Naive thymus-derived CD8-positive, alpha-beta T cell (primary cell): ENCODE measurements around the gene CRYM. TPM values are rescaled to one million over a fixed set of nuclear protein-coding genes. Genes with fewer than 3 reads are reported as not detected.
"Not testable (repeated sequence)": the region's sequence is repeated elsewhere in the genome, so short reads cannot be mapped to it uniquely, and the experiment has no call there.

Experiments used
- ATAC-seq, 2 donors: fragments of 150-1000 bp; cut with Tn5 transposase in 1 of 2; sonication (Bioruptor Pico), chemical (Tn5 transposase) in 1 of 2; 1 replicate in 1 of 2; 2 replicates in 1 of 2; pipeline ENCODE4 v1.10.0; 2021; ENCODE audit warnings: mild to moderate bottlenecking in 2 of 2, moderate library complexity in 2 of 2
- POLR2A ChIA-PET: fragments of 350-600 bp; sonication (Branson Sonifier 250); formaldehyde crosslinking; loops from one replicate; lab custom pipeline; 2021; ENCODE audit warnings: antibody characterized with exemption; lab: Charles Lee
- DNase-seq, 10 donors: peaks; one replicate each; pipeline versions ENCODE4 v3.0.0 to v3.0.0-alpha.2; 2020 to 2022
- H3K27ac Mint-ChIP-seq, 10 donors: one replicate each; pipeline ENCODE4 v1.8.0; 2020 to 2022; ENCODE audit warnings: mild to moderate bottlenecking in 10 of 10, mixed read lengths in 10 of 10, moderate library complexity in 4 of 10, inconsistent platforms in 1 of 10
- H3K27me3 Mint-ChIP-seq, 5 donors: one replicate each; pipeline ENCODE4 v1.8.0; 2021 to 2022; ENCODE audit warnings: mixed read lengths in 5 of 5
- H3K36me3 Mint-ChIP-seq, 3 donors: one replicate each; pipeline ENCODE4 v1.8.0; 2020 to 2022; ENCODE audit warnings: mixed read lengths in 3 of 3, mild to moderate bottlenecking in 2 of 3, inconsistent platforms in 1 of 3
- H3K4me1 Mint-ChIP-seq, 4 donors: one replicate each; pipeline ENCODE4 v1.8.0; 2021 to 2022; ENCODE audit warnings: mixed read lengths in 4 of 4
- H3K4me3 Mint-ChIP-seq, 10 donors: one replicate each; pipeline ENCODE4 v1.8.0; 2020 to 2022; ENCODE audit warnings: mild to moderate bottlenecking in 10 of 10, mixed read lengths in 10 of 10, moderate library complexity in 6 of 10, inconsistent platforms in 1 of 10
- H3K9me3 Mint-ChIP-seq, 9 donors: one replicate each; pipeline ENCODE4 v1.8.0; 2020 to 2022; ENCODE audit warnings: mixed read lengths in 9 of 9, mild to moderate bottlenecking in 3 of 9, inconsistent platforms in 1 of 9, moderate library complexity in 1 of 9
- polyA plus RNA-seq, 3 donors: library from polyadenylated mRNA; unstranded; fragments of 300-500 nt; fragmentation: Illumina TruSeq; gene quantifications; one replicate each; pipeline ENCODE4 v1.2.3, GENCODE V29; 2021
- total RNA-seq, 8 experiments: library from RNA in 2 of 8; stranded (reverse) in 2 of 8; gene quantifications; one replicate each; pipeline ENCODE4 v1.2.3 and lab custom pipeline; 2021 to 2026

Gene CRYM
- total and polyA plus RNA-seq, 5 experiments from 2014 or later = not detected

- H3K27me3 Mint-ChIP-seq = peaks cover 47 to 61% (median 55%) of the 10 kb centered on the region in 5 donors
- ATAC-seq (no peak), DNase-seq (no peak)
- no peaks in the 10 kb centered on the region for H3K36me3 Mint-ChIP-seq
- H3K9me3 Mint-ChIP-seq = no peaks in the 10 kb centered on the region
- POLR2A ChIA-PET = no interaction called here
- H3K4me3 Mint-ChIP-seq = no peak overlapping the region
- H3K4me1 Mint-ChIP-seq = peaks cover 0 to 15% (median 7%) of the 10 kb centered on the region in 4 donors
- H3K27ac Mint-ChIP-seq = no peak overlapping the region
Measured at GRCh38 chr16:21275529-21275928, 2.6 kb downstream of the CRYM start.

GRCh38 chr16:21274172-21274726, 3.8 kb downstream of the CRYM start:
- Mint-ChIP-seq H3K36me3 (no peaks in the 10 kb centered on the region), H3K27ac (no peak overlapping the region), H3K4me3 (no peak overlapping the region), H3K27me3 (peaks cover 39 to 49% (median 45%) of the 10 kb centered on the region in 5 donors), H3K9me3 (no peaks in the 10 kb centered on the region), H3K4me1 (peaks cover 0 to 15% (median 7%) of the 10 kb centered on the region in 4 donors)
- POLR2A ChIA-PET = no interaction called here
- no peak for DNase-seq
- no peak for ATAC-seq

GRCh38 chr16:21272763-21273162, 5.3 kb downstream of the CRYM start:
- H3K9me3 Mint-ChIP-seq, POLR2A ChIA-PET, H3K36me3 Mint-ChIP-seq, DNase-seq, ATAC-seq, H3K4me3 Mint-ChIP-seq: not testable (repeated sequence)
- Mint-ChIP-seq H3K27me3 (peaks cover 30 to 36% (median 32%) of the 10 kb centered on the region in 5 donors), H3K27ac (peak overlapping the region in 1 of 10 donors; percentile 25), H3K4me1 (peaks cover 0 to 12% (median under 1%) of the 10 kb centered on the region in 4 donors)

- ATAC-seq = no peak
- Mint-ChIP-seq H3K4me3 (no peak overlapping the region), H3K36me3 (no peaks in the 10 kb centered on the region), H3K4me1 (peaks cover 0 to 12% (median 0%) of the 10 kb centered on the region in 4 donors), H3K27me3 (peaks cover 27 to 31% (median 28%) of the 10 kb centered on the region in 5 donors), H3K9me3 (no peaks in the 10 kb centered on the region), H3K27ac (no peak overlapping the region)
- DNase-seq = no peak
- POLR2A ChIA-PET = no interaction called here
Measured at GRCh38 chr16:21272253-21272652, 5.8 kb downstream of the CRYM start.

GRCh38 chr16:21268236-21268635, 9.9 kb downstream of the CRYM start:
- Mint-ChIP-seq H3K36me3 (no peaks in the 10 kb centered on the region), H3K4me3 (no peak overlapping the region), H3K27ac (no peak overlapping the region), H3K27me3 (peaks cover 0 to 5% (median 4%) of the 10 kb centered on the region in 5 donors), H3K4me1 (peaks cover 0 to 18% (median 0%) of the 10 kb centered on the region in 4 donors), H3K9me3 (no peaks in the 10 kb centered on the region)
- DNase-seq (no peak), ATAC-seq (no peak)
- POLR2A ChIA-PET = no interaction called here

- H3K27me3 Mint-ChIP-seq = peaks cover 0 to 3% (median 2%) of the 10 kb centered on the region in 5 donors
- H3K9me3 Mint-ChIP-seq = no peaks in the 10 kb centered on the region
- no peak for DNase-seq
- H3K4me3 Mint-ChIP-seq = no peak overlapping the region
- peaks cover 0 to 18% (median 0%) of the 10 kb centered on the region in 4 donors for H3K4me1 Mint-ChIP-seq
- H3K27ac Mint-ChIP-seq = no peak overlapping the region
- no peaks in the 10 kb centered on the region for H3K36me3 Mint-ChIP-seq
- ATAC-seq = no peak
- POLR2A ChIA-PET = no interaction called here
Measured at GRCh38 chr16:21267298-21267697, 10.8 kb downstream of the CRYM start.

- Mint-ChIP-seq H3K27ac (no peak overlapping the region), H3K27me3 (peaks cover 0 to 3% (median 0%) of the 10 kb centered on the region in 5 donors), H3K36me3 (no peaks in the 10 kb centered on the region), H3K9me3 (no peaks in the 10 kb centered on the region), H3K4me1 (peaks cover 0 to 18% (median 0%) of the 10 kb centered on the region in 4 donors), H3K4me3 (no peak overlapping the region)
- DNase-seq (no peak), ATAC-seq (no peak)
- POLR2A ChIA-PET = no interaction called here
Measured at GRCh38 chr16:21265104-21265837, 12.8 kb downstream of the CRYM start.

GRCh38 chr16:21264571-21265036, 13.5 kb downstream of the CRYM start:
- H3K27ac Mint-ChIP-seq = no peak overlapping the region

GRCh38 chr16:21263640-21264570, 14.2 kb downstream of the CRYM start:
- DNase-seq (no peak), ATAC-seq (no peak)
- Mint-ChIP-seq H3K36me3 (no peaks in the 10 kb centered on the region), H3K9me3 (no peaks in the 10 kb centered on the region), H3K27me3 (peaks cover 0 to 5% (median 0%) of the 10 kb centered on the region in 5 donors), H3K4me1 (peaks cover 0 to 18% (median 0%) of the 10 kb centered on the region in 4 donors), H3K4me3 (no peak overlapping the region), H3K27ac (peak overlapping the region in 1 of 10 donors; percentile 25)
- POLR2A ChIA-PET = no interaction called here

More at GRCh38 chr16:21264571-21265036, 13.5 kb downstream of the CRYM start:
- no peak for DNase-seq
- Mint-ChIP-seq H3K36me3 (no peaks in the 10 kb centered on the region), H3K27me3 (peaks cover 0 to 5% (median 0%) of the 10 kb centered on the region in 5 donors), H3K4me3 (no peak overlapping the region), H3K9me3 (no peaks in the 10 kb centered on the region), H3K4me1 (peaks cover 0 to 18% (median 0%) of the 10 kb centered on the region in 4 donors)
- no peak for ATAC-seq
- POLR2A ChIA-PET = no interaction called here

GRCh38 chr16:21262779-21263639, 15.1 kb downstream of the CRYM start:
- no peaks in the 10 kb centered on the region for H3K36me3 Mint-ChIP-seq
- peaks cover 0 to 18% (median 0%) of the 10 kb centered on the region in 4 donors for H3K4me1 Mint-ChIP-seq
- peaks cover 0 to 5% (median 3%) of the 10 kb centered on the region in 5 donors for H3K27me3 Mint-ChIP-seq
- ATAC-seq = no peak
- DNase-seq = no peak
- H3K9me3 Mint-ChIP-seq = no peaks in the 10 kb centered on the region
- peak overlapping the region in 1 of 10 donors; percentile 25 for H3K27ac Mint-ChIP-seq
- H3K4me3 Mint-ChIP-seq = no peak overlapping the region
- POLR2A ChIA-PET = no interaction called here

- DNase-seq = no peak
- Mint-ChIP-seq H3K9me3 (no peaks in the 10 kb centered on the region), H3K27me3 (peaks cover 0 to 16% (median 4%) of the 10 kb centered on the region in 5 donors), H3K4me1 (peaks cover 0 to 18% (median 0%) of the 10 kb centered on the region in 4 donors), H3K36me3 (no peaks in the 10 kb centered on the region), H3K4me3 (no peak overlapping the region), H3K27ac (no peak overlapping the region)
- ATAC-seq = no peak
- POLR2A ChIA-PET = no interaction called here
Measured at GRCh38 chr16:21260870-21261791, 17.0 kb downstream of the CRYM start.
